GM23338 (cell line): Measurements from ENCODE around the gene FN1.

Experiments
- CREB1 ChIP-seq: fragments of 250-450 bp; sonication (Bioruptor Pico); IDR thresholded peaks from 2 replicates; pipeline ENCODE4 v1.5.0; 2020; ENCODE audit warnings: low read depth, mild to moderate bottlenecking, moderate library complexity
- ETS1 ChIP-seq: IDR thresholded peaks from 2 replicates; pipeline ENCODE4 v1.6.1; 2016; ENCODE audit warnings: antibody characterized with exemption
- EZH2 ChIP-seq: fragments of 200-600 bp; sonication (generic); IDR thresholded peaks from one replicate; pipeline ENCODE4 v1.8.0; 2017; ENCODE audit warnings: antibody characterized with exemption, mild to moderate bottlenecking, low read depth; ENCODE audit not compliant: unreplicated experiment
- EZH2phosphoT487 ChIP-seq: fragments of 200-600 bp; sonication (generic); IDR thresholded peaks from one replicate; pipeline ENCODE4 v1.8.1; 2018; ENCODE audit warnings: antibody characterized with exemption; ENCODE audit not compliant: unreplicated experiment
- POLR2AphosphoS5 ChIP-seq: IDR thresholded peaks from 2 replicates; pipeline ENCODE4 v1.6.1; 2016; ENCODE audit warnings: antibody characterized with exemption, low read depth
- REST ChIP-seq: IDR thresholded peaks from one replicate; pipeline ENCODE4 v1.6.1; 2018; ENCODE audit warnings: antibody characterized with exemption; ENCODE audit not compliant: unreplicated experiment
- TF ChIP-seq, protein P1 (sequence below), 2 experiments: fragments of 200-600 bp in 1 of 2; sonication (generic) in 1 of 2; conservative IDR thresholded peaks; 2 replicates each; pipeline versions ENCODE4 v1.5.1 to v1.6.1; 2016 to 2017; ENCODE audit warnings: antibody characterized with exemption in 2 of 2, low read depth in 2 of 2, mild to moderate bottlenecking in 2 of 2, moderate library complexity in 1 of 2

DNA sequence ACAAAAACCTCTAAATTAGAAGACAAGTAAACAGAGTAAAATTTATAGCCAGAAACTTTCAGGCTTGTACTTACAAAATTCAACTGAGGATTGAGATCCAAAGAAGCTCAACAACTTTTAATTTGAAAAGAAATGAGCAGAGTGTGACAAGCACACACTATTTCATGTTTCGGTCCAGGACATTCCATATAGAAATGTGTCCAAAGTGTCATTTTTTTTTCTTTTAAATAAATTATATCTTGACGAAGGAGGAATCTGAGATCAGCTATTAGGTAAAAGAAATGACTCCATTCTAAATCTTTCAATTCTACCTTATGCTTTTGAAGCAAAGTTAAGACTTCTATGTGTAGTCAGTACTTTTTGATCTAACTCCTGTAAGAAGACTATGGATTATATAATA is 4.6 kb downstream of the FN1 start:
- TF ChIP-seq, protein P1, sequence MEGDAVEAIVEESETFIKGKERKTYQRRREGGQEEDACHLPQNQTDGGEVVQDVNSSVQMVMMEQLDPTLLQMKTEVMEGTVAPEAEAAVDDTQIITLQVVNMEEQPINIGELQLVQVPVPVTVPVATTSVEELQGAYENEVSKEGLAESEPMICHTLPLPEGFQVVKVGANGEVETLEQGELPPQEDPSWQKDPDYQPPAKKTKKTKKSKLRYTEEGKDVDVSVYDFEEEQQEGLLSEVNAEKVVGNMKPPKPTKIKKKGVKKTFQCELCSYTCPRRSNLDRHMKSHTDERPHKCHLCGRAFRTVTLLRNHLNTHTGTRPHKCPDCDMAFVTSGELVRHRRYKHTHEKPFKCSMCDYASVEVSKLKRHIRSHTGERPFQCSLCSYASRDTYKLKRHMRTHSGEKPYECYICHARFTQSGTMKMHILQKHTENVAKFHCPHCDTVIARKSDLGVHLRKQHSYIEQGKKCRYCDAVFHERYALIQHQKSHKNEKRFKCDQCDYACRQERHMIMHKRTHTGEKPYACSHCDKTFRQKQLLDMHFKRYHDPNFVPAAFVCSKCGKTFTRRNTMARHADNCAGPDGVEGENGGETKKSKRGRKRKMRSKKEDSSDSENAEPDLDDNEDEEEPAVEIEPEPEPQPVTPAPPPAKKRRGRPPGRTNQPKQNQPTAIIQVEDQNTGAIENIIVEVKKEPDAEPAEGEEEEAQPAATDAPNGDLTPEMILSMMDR (conservative IDR thresholded peaks at IDR 0.05; ENCODE audit: low read depth in 2 of 2) = no peak
- TF ChIP-seq ETS1 (no peak), EZH2 (no peak), REST (no peak), POLR2AphosphoS5 (no peak), CREB1 (CRISPR knock-in tag) (no peak), EZH2phosphoT487 (no peak)
